ENCODE data around the gene STK24. TPM values are rescaled to one million over a fixed set of nuclear protein-coding genes. Genes with fewer than 3 reads are reported as not detected.

Gene STK24
- total and polyA plus RNA-seq, 2 donors (not counting 1 experiment from before 2014, with no cell fraction given): 53.2 to 73.1 TPM

- TF ChIP-seq CTCF (conservative IDR thresholded peaks at IDR 0.05 in 1 of 2, IDR thresholded peaks at IDR 0.05 in 1 of 2; ENCODE audit: low read depth in 1 of 2, low read length in 2 of 2) (no peak), EZH2 (IDR thresholded peaks at IDR 0.05; ENCODE audit: low read length, missing control alignments) (no peak)
- H3K79me2 ChIP-seq (ENCODE audit: control insufficient read depth, insufficient read depth, low read length): peaks cover 71% of the 10 kb centered on the region
- no peaks in the 10 kb centered on the region for H3K9me3 ChIP-seq (ENCODE audit: control insufficient read depth, insufficient read depth, low read depth, low read length)
- H3K36me3 ChIP-seq (ENCODE audit: control insufficient read depth, insufficient read depth, low read length): no peaks in the 10 kb centered on the region
- no peaks in the 10 kb centered on the region for H4K20me1 ChIP-seq (ENCODE audit: control insufficient read depth, extremely low read depth, insufficient read depth, low read length)
- H3K27ac ChIP-seq (ENCODE audit: insufficient read depth, low read length): no peak overlapping the region
- H3K9ac ChIP-seq (ENCODE audit: insufficient read depth, low read length): no peak overlapping the region
- H2AFZ ChIP-seq (ENCODE audit: low read length): no peak overlapping the region
- peaks cover 20% of the 10 kb centered on the region for H3K4me1 ChIP-seq (ENCODE audit: control insufficient read depth, extremely low read depth, insufficient read depth, low read length)
- no peak overlapping the region for H3K4me2 ChIP-seq (ENCODE audit: extremely low read depth, insufficient read depth, low read length)
- no peaks in the 10 kb centered on the region for H3K27me3 ChIP-seq (ENCODE audit: control insufficient read depth, insufficient read depth, low read length)
- H3K4me3 ChIP-seq (replicated peaks in 1 of 4; ENCODE audit: control extremely low read depth in 1 of 4, insufficient read depth in 1 of 4, low read depth in 3 of 4, low read length in 4 of 4): no peak overlapping the region
- DNase-seq (ENCODE audit: low read depth in 2 of 2): no peak
Measured at GRCh38 chr13:98494769-98495168, 82.1 kb downstream of the STK24 start.

- no peak overlapping the region for H3K27ac ChIP-seq (ENCODE audit: insufficient read depth, low read length)
- H3K4me1 ChIP-seq (ENCODE audit: control insufficient read depth, extremely low read depth, insufficient read depth, low read length): peaks cover 20% of the 10 kb centered on the region
- no peak overlapping the region for H3K4me2 ChIP-seq (ENCODE audit: extremely low read depth, insufficient read depth, low read length)
- TF ChIP-seq EZH2 (IDR thresholded peaks at IDR 0.05; ENCODE audit: low read length, missing control alignments) (no peak), CTCF (conservative IDR thresholded peaks at IDR 0.05 in 1 of 2, IDR thresholded peaks at IDR 0.05 in 1 of 2; ENCODE audit: low read depth in 1 of 2, low read length in 2 of 2) (no peak)
- H3K9me3 ChIP-seq (ENCODE audit: control insufficient read depth, insufficient read depth, low read depth, low read length): no peaks in the 10 kb centered on the region
- no peak overlapping the region for H3K9ac ChIP-seq (ENCODE audit: insufficient read depth, low read length)
- peak in 1 of 2 donors; percentile 50 for DNase-seq (ENCODE audit: low read depth in 2 of 2)
- H3K27me3 ChIP-seq (ENCODE audit: control insufficient read depth, insufficient read depth, low read length): no peaks in the 10 kb centered on the region
- H3K79me2 ChIP-seq (ENCODE audit: control insufficient read depth, insufficient read depth, low read length): peaks cover 74% of the 10 kb centered on the region
- no peak overlapping the region for H2AFZ ChIP-seq (ENCODE audit: low read length)
- H3K4me3 ChIP-seq (replicated peaks in 1 of 4; ENCODE audit: control extremely low read depth in 1 of 4, insufficient read depth in 1 of 4, low read depth in 3 of 4, low read length in 4 of 4): no peak overlapping the region
- no peaks in the 10 kb centered on the region for H4K20me1 ChIP-seq (ENCODE audit: control insufficient read depth, extremely low read depth, insufficient read depth, low read length)
- peaks cover 2% of the 10 kb centered on the region for H3K36me3 ChIP-seq (ENCODE audit: control insufficient read depth, insufficient read depth, low read length)
Measured at GRCh38 chr13:98493042-98493712, 83.7 kb downstream of the STK24 start.

- no peak overlapping the region for H3K4me2 ChIP-seq (ENCODE audit: extremely low read depth, insufficient read depth, low read length)
- H3K27ac ChIP-seq (ENCODE audit: insufficient read depth, low read length): no peak overlapping the region
- peaks cover 17% of the 10 kb centered on the region for H3K4me1 ChIP-seq (ENCODE audit: control insufficient read depth, extremely low read depth, insufficient read depth, low read length)
- no peak overlapping the region for H3K9ac ChIP-seq (ENCODE audit: insufficient read depth, low read length)
- peak in 1 of 2 donors; percentile 82 for DNase-seq (ENCODE audit: low read depth in 2 of 2)
- no peaks in the 10 kb centered on the region for H4K20me1 ChIP-seq (ENCODE audit: control insufficient read depth, extremely low read depth, insufficient read depth, low read length)
- no peak overlapping the region for H3K4me3 ChIP-seq (replicated peaks in 1 of 4; ENCODE audit: control extremely low read depth in 1 of 4, insufficient read depth in 1 of 4, low read depth in 3 of 4, low read length in 4 of 4)
- TF ChIP-seq CTCF (conservative IDR thresholded peaks at IDR 0.05 in 1 of 2, IDR thresholded peaks at IDR 0.05 in 1 of 2; ENCODE audit: low read depth in 1 of 2, low read length in 2 of 2): no peak
- TF ChIP-seq EZH2 (IDR thresholded peaks at IDR 0.05; ENCODE audit: low read length, missing control alignments): no peak
- peaks cover 2% of the 10 kb centered on the region for H3K36me3 ChIP-seq (ENCODE audit: control insufficient read depth, insufficient read depth, low read length)
- no peaks in the 10 kb centered on the region for H3K27me3 ChIP-seq (ENCODE audit: control insufficient read depth, insufficient read depth, low read length)
- peaks cover 74% of the 10 kb centered on the region for H3K79me2 ChIP-seq (ENCODE audit: control insufficient read depth, insufficient read depth, low read length)
- H3K9me3 ChIP-seq (ENCODE audit: control insufficient read depth, insufficient read depth, low read depth, low read length): no peaks in the 10 kb centered on the region
- no peak overlapping the region for H2AFZ ChIP-seq (ENCODE audit: low read length)
Measured at GRCh38 chr13:98492335-98493041, 84.4 kb downstream of the STK24 start.
